Chondrocyte (in vitro differentiated cells): Measurements from ENCODE around the gene TGM4. TPM values are rescaled to one million over a fixed set of nuclear protein-coding genes. Genes with fewer than 3 reads are reported as not detected.

Experiments used
- DNase-seq: peaks from one replicate; pipeline ENCODE4 v3.0.0; 2021; ENCODE audit warnings: mixed read lengths, low spot score
- H3K27ac Mint-ChIP-seq: one replicate; pipeline ENCODE4 v1.8.0; 2021; ENCODE audit warnings: mild to moderate bottlenecking, moderate library complexity, mixed read lengths; ENCODE audit not compliant: unreplicated experiment
- H3K27me3 Mint-ChIP-seq: 2 replicates; pipeline ENCODE4 v1.8.0; 2021; ENCODE audit warnings: low read depth, mixed read lengths
- H3K36me3 Mint-ChIP-seq: 2 replicates; pipeline ENCODE4 v1.8.0; 2021; ENCODE audit warnings: low read depth, mixed read lengths
- H3K4me1 Mint-ChIP-seq: 2 replicates; pipeline ENCODE4 v1.8.0; 2021; ENCODE audit warnings: low read depth, mild to moderate bottlenecking, mixed read lengths
- H3K4me3 Mint-ChIP-seq: one replicate; pipeline ENCODE4 v1.8.0; 2021; ENCODE audit warnings: mild to moderate bottlenecking, moderate library complexity, mixed read lengths; ENCODE audit not compliant: unreplicated experiment
- H3K9me3 Mint-ChIP-seq: 2 replicates; pipeline ENCODE4 v1.8.0; 2021; ENCODE audit warnings: low read depth, mixed read lengths
- total RNA-seq: library from RNA; stranded (reverse); gene quantifications from 3 replicates; pipeline ENCODE4 v1.2.1, GENCODE V29; 2021
- TF ChIP-seq, protein P1 (sequence below): fragments of 200-600 bp; sonication (generic); IDR thresholded peaks from 2 replicates; pipeline ENCODE4 v1.5.0; 2021; ENCODE audit warnings: antibody characterized with exemption, mild to moderate bottlenecking, moderate library complexity

The TGM4 gene
- total RNA-seq, 1 donor from 2014 or later: 0.27 TPM

GRCh38 chr3:44963571-44964325 is 89.3 kb downstream of the TGM4 start:
- Mint-ChIP-seq H3K27ac (no peak overlapping the region), H3K4me1 (peaks cover 3% of the 10 kb centered on the region), H3K4me3 (no peak overlapping the region), H3K9me3 (no peaks in the 10 kb centered on the region), H3K27me3 (no peaks in the 10 kb centered on the region), H3K36me3 (no peaks in the 10 kb centered on the region)
- no peak for DNase-seq
- TF ChIP-seq, protein P1, sequence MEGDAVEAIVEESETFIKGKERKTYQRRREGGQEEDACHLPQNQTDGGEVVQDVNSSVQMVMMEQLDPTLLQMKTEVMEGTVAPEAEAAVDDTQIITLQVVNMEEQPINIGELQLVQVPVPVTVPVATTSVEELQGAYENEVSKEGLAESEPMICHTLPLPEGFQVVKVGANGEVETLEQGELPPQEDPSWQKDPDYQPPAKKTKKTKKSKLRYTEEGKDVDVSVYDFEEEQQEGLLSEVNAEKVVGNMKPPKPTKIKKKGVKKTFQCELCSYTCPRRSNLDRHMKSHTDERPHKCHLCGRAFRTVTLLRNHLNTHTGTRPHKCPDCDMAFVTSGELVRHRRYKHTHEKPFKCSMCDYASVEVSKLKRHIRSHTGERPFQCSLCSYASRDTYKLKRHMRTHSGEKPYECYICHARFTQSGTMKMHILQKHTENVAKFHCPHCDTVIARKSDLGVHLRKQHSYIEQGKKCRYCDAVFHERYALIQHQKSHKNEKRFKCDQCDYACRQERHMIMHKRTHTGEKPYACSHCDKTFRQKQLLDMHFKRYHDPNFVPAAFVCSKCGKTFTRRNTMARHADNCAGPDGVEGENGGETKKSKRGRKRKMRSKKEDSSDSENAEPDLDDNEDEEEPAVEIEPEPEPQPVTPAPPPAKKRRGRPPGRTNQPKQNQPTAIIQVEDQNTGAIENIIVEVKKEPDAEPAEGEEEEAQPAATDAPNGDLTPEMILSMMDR: no peak

Other genes with a start within 250 kb of the TGM4 start
- gene ZNF197, start 249.6 kb upstream of the TGM4 start, total RNA-seq: 15.9 to 20.2 TPM (median 16.6 TPM) in 3 replicates
- 10.5 to 15.3 TPM (median 14.8 TPM) in 3 replicates for gene ZNF35, start 225.9 kb upstream of the TGM4 start, total RNA-seq
- not detected in 3 replicates for gene ZNF502, start 161.9 kb upstream of the TGM4 start, total RNA-seq
- 1.7 to 4.1 TPM (median 1.8 TPM) in 3 replicates for gene ZNF501, start 145.0 kb upstream of the TGM4 start, total RNA-seq
- 23.8 to 39.4 TPM (median 25.8 TPM) in 3 replicates for gene KIAA1143, start 113.0 kb upstream of the TGM4 start, total RNA-seq
- gene KIF15, start 112.8 kb upstream of the TGM4 start, total RNA-seq: 2.2 to 2.7 TPM (median 2.5 TPM) in 3 replicates
- gene TMEM42, start 12.7 kb upstream of the TGM4 start, total RNA-seq: 14.2 to 14.6 TPM (median 14.3 TPM) in 3 replicates
- gene ZDHHC3, start 101.6 kb downstream of the TGM4 start, total RNA-seq: 60.3 to 69.8 TPM (median 63.4 TPM) in 3 replicates
- gene EXOSC7, start 101.6 kb downstream of the TGM4 start, total RNA-seq: 29.1 to 33.3 TPM (median 31.3 TPM) in 3 replicates
- gene CLEC3B, start 151.7 kb downstream of the TGM4 start, total RNA-seq: 47.1 to 105 TPM (median 50.3 TPM) in 3 replicates